ENCODE measurements around the gene EXOC3. TPM values are rescaled to one million over a fixed set of nuclear protein-coding genes. Genes with fewer than 3 reads are reported as not detected.
A peak's percentile ranks its signal among the peaks of the same experiment; 100 is the strongest.

EXOC3 gene
- total RNA-seq, 1 donor from 2014 or later, result 43.3 TPM

DNA sequence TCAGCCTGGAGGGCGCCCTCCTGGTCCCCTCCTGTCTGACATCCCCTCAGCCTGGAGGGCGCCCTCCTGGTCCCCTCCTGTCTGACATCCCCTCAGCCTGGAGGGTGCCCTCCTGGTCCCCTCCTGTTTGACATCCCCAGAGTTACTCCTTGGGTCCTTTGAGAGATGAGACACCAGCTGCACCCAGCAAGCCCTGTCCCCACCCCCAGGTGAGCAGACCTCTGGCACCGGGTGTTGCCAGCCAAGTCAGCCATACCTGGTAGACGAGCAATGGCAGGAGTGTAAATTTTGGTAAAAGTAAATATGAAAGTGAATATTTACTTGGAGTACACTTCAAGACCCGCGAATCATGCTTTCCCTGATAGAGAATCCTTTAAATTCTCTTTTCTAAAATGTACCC is 25.4 kb downstream of the EXOC3 start:
- Mint-ChIP-seq H3K4me3 (ENCODE audit: unreplicated experiment) (no peak overlapping the region), H3K36me3 (ENCODE audit: low read depth) (peaks cover 8% of the 10 kb centered on the region), H3K4me1 (ENCODE audit: low read depth) (peaks cover 7% of the 10 kb centered on the region), H3K27me3 (ENCODE audit: low read depth) (no peaks in the 10 kb centered on the region), H3K9me3 (ENCODE audit: low read depth) (no peaks in the 10 kb centered on the region), H3K27ac (ENCODE audit: unreplicated experiment) (no peak overlapping the region)
- DNase-seq (ENCODE audit: low spot score), result peak; percentile 68
- TF ChIP-seq CTCF (IDR thresholded peaks at IDR 0.05), result no peak

GRCh38 chr5:469752-470483 is 26.9 kb downstream of the EXOC3 start:
- Mint-ChIP-seq H3K4me1 (ENCODE audit: low read depth) (peaks cover 14% of the 10 kb centered on the region), H3K36me3 (ENCODE audit: low read depth) (peaks cover 5% of the 10 kb centered on the region), H3K4me3 (ENCODE audit: unreplicated experiment) (no peak overlapping the region), H3K27ac (ENCODE audit: unreplicated experiment) (no peak overlapping the region), H3K9me3 (ENCODE audit: low read depth) (no peaks in the 10 kb centered on the region), H3K27me3 (ENCODE audit: low read depth) (no peaks in the 10 kb centered on the region)
- no peak for TF ChIP-seq CTCF (IDR thresholded peaks at IDR 0.05)
- peak; percentile 60 for DNase-seq (ENCODE audit: low spot score)

GRCh38 chr5:470961-471749 is 28.2 kb downstream of the EXOC3 start:
- H3K27me3 Mint-ChIP-seq (ENCODE audit: low read depth), result no peaks in the 10 kb centered on the region
- DNase-seq (ENCODE audit: low spot score), result peak; percentile 81
- TF ChIP-seq CTCF (IDR thresholded peaks at IDR 0.05), result no peak
- peaks cover 3% of the 10 kb centered on the region for H3K36me3 Mint-ChIP-seq (ENCODE audit: low read depth)
- peak overlapping the region; percentile 18 for H3K27ac Mint-ChIP-seq (ENCODE audit: unreplicated experiment)
- H3K4me3 Mint-ChIP-seq (ENCODE audit: unreplicated experiment), result peak overlapping the region; percentile 72
- H3K9me3 Mint-ChIP-seq (ENCODE audit: low read depth), result no peaks in the 10 kb centered on the region
- H3K4me1 Mint-ChIP-seq (ENCODE audit: low read depth), result peaks cover 14% of the 10 kb centered on the region

- Mint-ChIP-seq H3K27me3 (ENCODE audit: low read depth) (no peaks in the 10 kb centered on the region), H3K36me3 (ENCODE audit: low read depth) (no peaks in the 10 kb centered on the region), H3K27ac (ENCODE audit: unreplicated experiment) (peak overlapping the region; percentile 41), H3K9me3 (ENCODE audit: low read depth) (no peaks in the 10 kb centered on the region), H3K4me1 (ENCODE audit: low read depth) (peaks cover 14% of the 10 kb centered on the region), H3K4me3 (ENCODE audit: unreplicated experiment) (peak overlapping the region; percentile 72)
- DNase-seq (ENCODE audit: low spot score), result no peak
- no peak for TF ChIP-seq CTCF (IDR thresholded peaks at IDR 0.05)
Observed at GRCh38 chr5:471750-472058, 28.7 kb downstream of the EXOC3 start.

DNA sequence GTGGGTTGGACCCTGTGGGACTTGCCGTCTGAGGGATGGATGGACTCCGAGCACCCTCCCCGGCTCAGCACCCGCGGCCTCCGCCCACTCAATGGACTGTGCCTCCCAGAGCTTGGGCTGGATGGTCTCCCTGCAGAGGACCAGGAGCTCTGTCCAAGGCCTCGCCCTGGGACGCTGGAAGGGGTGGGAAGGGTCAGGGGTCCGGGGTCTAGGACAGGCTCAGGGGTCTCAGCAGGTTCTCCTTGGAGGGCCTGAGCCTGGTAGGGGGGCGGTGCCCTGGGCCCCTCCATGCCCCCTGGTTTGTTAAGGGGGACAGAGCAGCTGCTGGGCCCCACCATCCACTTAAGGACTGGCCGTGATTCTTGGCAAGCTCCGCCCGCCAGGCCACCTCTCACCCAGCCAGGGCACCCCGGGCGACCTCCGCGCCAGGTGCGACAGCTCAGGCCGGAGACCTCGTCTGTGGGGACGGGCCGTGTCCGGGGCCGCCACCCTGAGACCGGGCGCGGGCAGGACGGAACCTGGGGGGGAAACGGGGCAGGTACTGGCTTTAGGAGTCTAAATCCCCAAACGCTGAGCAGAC is 29.2 kb downstream of the EXOC3 start:
- H3K27me3 Mint-ChIP-seq (ENCODE audit: low read depth), result no peaks in the 10 kb centered on the region
- peak; percentile 91 for DNase-seq (ENCODE audit: low spot score)
- H3K9me3 Mint-ChIP-seq (ENCODE audit: low read depth), result no peaks in the 10 kb centered on the region
- H3K4me3 Mint-ChIP-seq (ENCODE audit: unreplicated experiment), result peak overlapping the region; percentile 72
- H3K4me1 Mint-ChIP-seq (ENCODE audit: low read depth), result peaks cover 14% of the 10 kb centered on the region
- H3K27ac Mint-ChIP-seq (ENCODE audit: unreplicated experiment), result peak overlapping the region; percentile 41
- no peak for TF ChIP-seq CTCF (IDR thresholded peaks at IDR 0.05)
- H3K36me3 Mint-ChIP-seq (ENCODE audit: low read depth), result no peaks in the 10 kb centered on the region
